HL-60 (cell line): ENCODE measurements around the gene LAMP5.

Experiments used
- DNase-seq, 2 experiments: peaks; one replicate each; pipeline ENCODE4 v3.0.0-alpha.2; 2010 to 2020; ENCODE audit warnings: low read depth in 1 of 2, low spot score in 1 of 2
- H3K27ac ChIP-seq: fragments of 250-450 bp; sonication (Bioruptor Pico); replicated peaks from 2 replicates; pipeline ENCODE4 v1.5.1; 2020; ENCODE audit warnings: mild to moderate bottlenecking, moderate library complexity
- H3K27me3 ChIP-seq: fragments of 250-450 bp; sonication (Bioruptor Pico); 2 replicates; pipeline ENCODE4 v1.5.1; 2021; ENCODE audit warnings: mild to moderate bottlenecking, moderate library complexity; ENCODE audit not compliant: insufficient read depth, poor library complexity, severe bottlenecking
- H3K4me3 ChIP-seq: replicated peaks from 2 replicates; pipeline ENCODE4 v1.5.1; 2011; ENCODE audit warnings: mild to moderate bottlenecking, control low read depth, low read length; ENCODE audit not compliant: insufficient read depth
- CTCF ChIP-seq: IDR thresholded peaks from one replicate; pipeline ENCODE4 v1.5.1; 2011; ENCODE audit warnings: low read length, control low read depth, inconsistent platforms; ENCODE audit not compliant: insufficient read depth
- GABPA ChIP-seq: IDR thresholded peaks from 2 replicates; pipeline ENCODE4 v1.6.1; 2012; ENCODE audit warnings: low read depth
- POLR2AphosphoS5 ChIP-seq: IDR thresholded peaks from 2 replicates; pipeline ENCODE4 v1.6.1; 2012; ENCODE audit warnings: low read depth
- REST ChIP-seq: IDR thresholded peaks from 2 replicates; pipeline ENCODE4 v1.6.1; 2012; ENCODE audit warnings: low read depth; ENCODE audit not compliant: insufficient replicate concordance
- SPI1 ChIP-seq: IDR thresholded peaks from 2 replicates; pipeline ENCODE4 v1.6.1; 2012; ENCODE audit warnings: low read depth, mild to moderate bottlenecking, borderline replicate concordance

LAMP5 gene

GRCh38 chr20:9550283-9550682 lies 35.9 kb downstream of the LAMP5 start:
- Histone ChIP-seq H3K27ac (no peak overlapping the region), H3K27me3 (no peaks in the 10 kb centered on the region), H3K4me3 (no peak overlapping the region)
- DNase-seq, result no peak
- TF ChIP-seq POLR2AphosphoS5 (no peak), GABPA (no peak), SPI1 (no peak), CTCF (no peak), REST (no peak)

- no peak for DNase-seq
- TF ChIP-seq REST, result no peak
- TF ChIP-seq SPI1, result no peak
- TF ChIP-seq GABPA, result no peak
- no peak for TF ChIP-seq POLR2AphosphoS5
- TF ChIP-seq CTCF, result no peak
- H3K27ac ChIP-seq, result no peak overlapping the region
These were observed 36.5 kb downstream of the LAMP5 start for GRCh38 chr20:9550871-9551270.

GRCh38 chr20:9551808-9552550 lies 37.6 kb downstream of the LAMP5 start:
- Histone ChIP-seq H3K4me3 (no peak overlapping the region), H3K27ac (no peak overlapping the region), H3K27me3 (no peaks in the 10 kb centered on the region)
- DNase-seq, result peak; percentile 12 to 69
- TF ChIP-seq REST (no peak), GABPA (no peak), POLR2AphosphoS5 (no peak), SPI1 (peak; percentile 69), CTCF (no peak)

More at GRCh38 chr20:9550871-9551270, 36.5 kb downstream of the LAMP5 start:
- no peak overlapping the region for H3K4me3 ChIP-seq
- no peaks in the 10 kb centered on the region for H3K27me3 ChIP-seq
